HEK293 (cell line): Measurements from ENCODE around the gene EEF1AKMT1.

Source experiments
- CTCF ChIP-seq: fragments of 450-650 bp; formaldehyde crosslinking; IDR thresholded peaks from 2 replicates; pipeline ENCODE4 v1.5.1; 2016; ENCODE audit warnings: missing biosample characterization, missing genetic modification characterization
- ZNF416 ChIP-seq: fragments of 450-650 bp; formaldehyde crosslinking; IDR thresholded peaks from 2 replicates; pipeline ENCODE4 v1.5.1; 2016; ENCODE audit warnings: missing biosample characterization, missing genetic modification characterization
- ZNF580 ChIP-seq: fragments of 450-650 bp; formaldehyde crosslinking; IDR thresholded peaks from 2 replicates; pipeline ENCODE4 v1.5.1; 2016; ENCODE audit warnings: missing biosample characterization, missing genetic modification characterization

- TF ChIP-seq ZNF416 (tag by site-specific recombination) (no peak), ZNF580 (tag by site-specific recombination) (no peak), CTCF (tag by site-specific recombination) (no peak)
Observed at GRCh38 chr13:20703780-20704458, 69.8 kb downstream of the EEF1AKMT1 start.
